Suprapubic skin (tissue), 4 donors: ENCODE data around the gene SLC48A1.

Experiments used
- CTCF ChIP-seq, 2 donors: fragments of 200-600 bp in 1 of 2; fragments of 450-650 bp in 1 of 2; sonication (generic) in 1 of 2; IDR thresholded peaks; one replicate each; pipeline ENCODE4 v1.5.1; 2016 to 2019; ENCODE audit warnings: antibody characterized with exemption in 2 of 2, mild to moderate bottlenecking in 1 of 2, moderate library complexity in 1 of 2
- EP300 ChIP-seq: sonication (generic); formaldehyde crosslinking; IDR thresholded peaks from one replicate; pipeline ENCODE4 v1.6.1; 2017; ENCODE audit warnings: antibody characterized with exemption
- POLR2A ChIP-seq, 2 donors: fragments of 450-650 bp; IDR thresholded peaks; one replicate each; pipeline ENCODE4 v1.6.1; 2017; ENCODE audit warnings: antibody characterized with exemption in 2 of 2, mild to moderate bottlenecking in 2 of 2, moderate library complexity in 2 of 2
- POLR2AphosphoS5 ChIP-seq, 3 donors: sonication (generic); formaldehyde crosslinking; IDR thresholded peaks; one replicate each; pipeline ENCODE4 v1.6.1; 2017; ENCODE audit warnings: antibody characterized with exemption in 3 of 3

GRCh38 chr12:47734725-47735480, 38.1 kb upstream of the SLC48A1 start:
- no peak for TF ChIP-seq CTCF (IDR thresholded peaks at IDR 0.05)
- TF ChIP-seq EP300: no peak
- TF ChIP-seq POLR2A (IDR thresholded peaks at IDR 0.05): no peak
- no peak for TF ChIP-seq POLR2AphosphoS5 (IDR thresholded peaks at IDR 0.05)
